Activated naive CD4-positive, alpha-beta T cell treated with anti-CD3 and anti-CD28 coated beads for 36 hours (primary cell): ENCODE data around the gene ABL1. TPM values are rescaled to one million over a fixed set of nuclear protein-coding genes. Genes with fewer than 3 reads are reported as not detected.

ENCODE experiments used
- CTCF ChIA-PET: fragments of 350-600 bp; sonication (Branson Sonifier 250); formaldehyde crosslinking; loops from one replicate; lab custom pipeline; 2021; ENCODE audit warnings: antibody characterized with exemption; lab: Charles Lee
- DNase-seq: peaks from one replicate; pipeline ENCODE4 v3.0.0-alpha.2; 2020
- H3K27ac Mint-ChIP-seq: one replicate; pipeline ENCODE4 v1.8.0; 2021; ENCODE audit warnings: mild to moderate bottlenecking, mixed read lengths
- H3K27me3 Mint-ChIP-seq: one replicate; pipeline ENCODE4 v1.8.0; 2021; ENCODE audit warnings: low read depth, mixed read lengths
- H3K36me3 Mint-ChIP-seq: one replicate; pipeline ENCODE4 v1.8.0; 2021; ENCODE audit warnings: low read depth, mixed read lengths
- H3K4me1 Mint-ChIP-seq: one replicate; pipeline ENCODE4 v1.8.0; 2021; ENCODE audit warnings: low read depth, mixed read lengths
- H3K4me3 Mint-ChIP-seq: one replicate; pipeline ENCODE4 v1.8.0; 2021; ENCODE audit warnings: mild to moderate bottlenecking, moderate library complexity, mixed read lengths
- H3K9me3 Mint-ChIP-seq: one replicate; pipeline ENCODE4 v1.8.0; 2021; ENCODE audit warnings: mixed read lengths
- intact Hi-C: fragments of 100-400 bp; cut with micrococcal nuclease; formaldehyde crosslinking; loops from one replicate; pipeline ENCODE4 v1.15.1; 2023
- total RNA-seq, 2 experiments: library from RNA; stranded (reverse); gene quantifications; one replicate each; pipeline ENCODE4 v1.2.3, GENCODE V29; 2021

Gene ABL1
- total RNA-seq, 2 experiments from 2014 or later, result 25.7 to 26.1 TPM

- no peak overlapping the region for H3K4me3 Mint-ChIP-seq
- CTCF ChIA-PET, result interaction anchor here (0.7 kb wide), 1 partner anchor 134 kb away, joined by 3 read pairs; no protein-coding TSS in a partner anchor
- peaks cover 3% of the 10 kb centered on the region for H3K36me3 Mint-ChIP-seq
- no peak for DNase-seq
- intact Hi-C loops, result no loop called here
- no peak overlapping the region for H3K27ac Mint-ChIP-seq
- no peaks in the 10 kb centered on the region for H3K4me1 Mint-ChIP-seq
- no peaks in the 10 kb centered on the region for H3K9me3 Mint-ChIP-seq
- H3K27me3 Mint-ChIP-seq, result no peaks in the 10 kb centered on the region
These were observed 56.0 kb downstream of the ABL1 start for GRCh38 chr9:130890870-130891687.

GRCh38 chr9:130891688-130892476 is 56.8 kb downstream of the ABL1 start:
- no peaks in the 10 kb centered on the region for H3K4me1 Mint-ChIP-seq
- H3K9me3 Mint-ChIP-seq, result no peaks in the 10 kb centered on the region
- no peak overlapping the region for H3K4me3 Mint-ChIP-seq
- intact Hi-C loops, result no loop called here
- no peak for DNase-seq
- CTCF ChIA-PET, result no interaction called here
- no peak overlapping the region for H3K27ac Mint-ChIP-seq
- peaks cover 2% of the 10 kb centered on the region for H3K36me3 Mint-ChIP-seq
- H3K27me3 Mint-ChIP-seq, result no peaks in the 10 kb centered on the region

- CTCF ChIA-PET, result interaction anchor here (1.2 kb wide), 1 partner anchor 106 kb away, joined by 3 read pairs; no protein-coding TSS in a partner anchor
- no peak for DNase-seq
- H3K36me3 Mint-ChIP-seq, result no peaks in the 10 kb centered on the region
- H3K4me1 Mint-ChIP-seq, result no peaks in the 10 kb centered on the region
- no peaks in the 10 kb centered on the region for H3K9me3 Mint-ChIP-seq
- H3K4me3 Mint-ChIP-seq, result no peak overlapping the region
- no peak overlapping the region for H3K27ac Mint-ChIP-seq
- H3K27me3 Mint-ChIP-seq, result no peaks in the 10 kb centered on the region
- intact Hi-C loops, result no loop called here
These were observed 57.6 kb downstream of the ABL1 start for GRCh38 chr9:130892477-130893304.

- DNase-seq, result no peak
- Mint-ChIP-seq H3K36me3 (no peaks in the 10 kb centered on the region), H3K4me3 (no peak overlapping the region), H3K27me3 (no peaks in the 10 kb centered on the region), H3K4me1 (no peaks in the 10 kb centered on the region), H3K9me3 (no peaks in the 10 kb centered on the region), H3K27ac (no peak overlapping the region)
- CTCF ChIA-PET, result interaction anchor here (1.0 to 1.2 kb wide), 2 partner anchors 58 to 105 kb away, joined by 3 to 6 read pairs; no protein-coding TSS in a partner anchor
- intact Hi-C loops, result no loop called here
These were observed 58.5 kb downstream of the ABL1 start for GRCh38 chr9:130893341-130894101.

- CTCF ChIA-PET, result interaction anchor here (0.6 to 1.3 kb wide), 3 partner anchors 57 to 753 kb away, joined by 3 to 6 read pairs (median 6); no protein-coding TSS in a partner anchor
- Mint-ChIP-seq H3K9me3 (no peaks in the 10 kb centered on the region), H3K27ac (no peak overlapping the region), H3K27me3 (no peaks in the 10 kb centered on the region), H3K4me1 (no peaks in the 10 kb centered on the region), H3K4me3 (no peak overlapping the region), H3K36me3 (no peaks in the 10 kb centered on the region)
- DNase-seq, result no peak
- intact Hi-C loops, result no loop called here
These were observed 59.5 kb downstream of the ABL1 start for GRCh38 chr9:130894546-130894945.

GRCh38 chr9:130895038-130895437 is 60.0 kb downstream of the ABL1 start:
- Mint-ChIP-seq H3K36me3 (no peaks in the 10 kb centered on the region), H3K27ac (no peak overlapping the region), H3K4me3 (no peak overlapping the region), H3K9me3 (no peaks in the 10 kb centered on the region), H3K4me1 (no peaks in the 10 kb centered on the region), H3K27me3 (no peaks in the 10 kb centered on the region)
- CTCF ChIA-PET, result interaction anchor here (1.3 kb wide), 1 partner anchor 188 kb away, joined by 3 read pairs; no protein-coding TSS in a partner anchor
- DNase-seq, result no peak
- intact Hi-C loops, result no loop called here

- Mint-ChIP-seq H3K27me3 (no peaks in the 10 kb centered on the region), H3K9me3 (no peaks in the 10 kb centered on the region), H3K27ac (no peak overlapping the region), H3K4me1 (no peaks in the 10 kb centered on the region), H3K36me3 (no peaks in the 10 kb centered on the region), H3K4me3 (no peak overlapping the region)
- intact Hi-C loops, result no loop called here
- no peak for DNase-seq
- CTCF ChIA-PET, result interaction anchor here (1.3 kb wide), 1 partner anchor 188 kb away, joined by 3 read pairs; no protein-coding TSS in a partner anchor
These were observed 60.6 kb downstream of the ABL1 start for GRCh38 chr9:130895481-130896232.

- Mint-ChIP-seq H3K36me3 (no peaks in the 10 kb centered on the region), H3K9me3 (no peaks in the 10 kb centered on the region), H3K27me3 (no peaks in the 10 kb centered on the region), H3K4me3 (no peak within 1 kb of the TSS), H3K27ac (no peak within 1 kb of the TSS), H3K4me1 (no peaks in the 10 kb centered on the region)
- CTCF ChIA-PET, result no interaction called here
- intact Hi-C loops, result no loop called here
- no peak for DNase-seq
These were observed 61.4 kb downstream of the ABL1 start, which contains the start of gene QRFP for GRCh38 chr9:130896233-130897014. QRFP (minus strand) TSS chr9:130896812; CDS start chr9:130893838, 2,974 bp downstream.

GRCh38 chr9:130897105-130897751 is 62.2 kb downstream of the ABL1 start:
- Mint-ChIP-seq H3K36me3 (no peaks in the 10 kb centered on the region), H3K27me3 (no peaks in the 10 kb centered on the region), H3K4me3 (no peak overlapping the region), H3K4me1 (no peaks in the 10 kb centered on the region), H3K27ac (no peak overlapping the region), H3K9me3 (no peaks in the 10 kb centered on the region)
- intact Hi-C loops, result no loop called here
- CTCF ChIA-PET, result no interaction called here
- no peak for DNase-seq
